CD4-positive, alpha-beta T cell (primary cell): ENCODE data around the gene RRM1. TPM values are rescaled to one million over a fixed set of nuclear protein-coding genes. Genes with fewer than 3 reads are reported as not detected.
A peak's percentile ranks its signal among the peaks of the same experiment; 100 is the strongest.

ENCODE experiments used
- ATAC-seq: fragments of 200-7000 bp; cut with Tn5 transposase; one replicate; pipeline ENCODE4 v1.10.0; 2022; ENCODE audit warnings: mild to moderate bottlenecking; ENCODE audit not compliant: poor library complexity
- CTCF ChIA-PET: fragments of 350-600 bp; sonication (Branson Sonifier 250); formaldehyde crosslinking; loops from one replicate; lab custom pipeline; 2021; ENCODE audit warnings: antibody characterized with exemption, inconsistent platforms; lab: Charles Lee
- POLR2A ChIA-PET: fragments of 350-600 bp; sonication (Branson Sonifier 250); formaldehyde crosslinking; loops from one replicate; lab custom pipeline; 2021; ENCODE audit warnings: antibody characterized with exemption, inconsistent platforms; lab: Charles Lee
- DNase-seq, 14 experiments: peaks; one replicate each; pipeline ENCODE4 v3.0.0-alpha.2; 2013 to 2020; ENCODE audit warnings: mixed read lengths in 2 of 14
- H3K27ac ChIP-seq, 2 donors: one replicate each; pipeline versions ENCODE4 v1.5.1 to v1.7.0; 2013; ENCODE audit warnings: low read length in 2 of 2, low read depth in 1 of 2, mild to moderate bottlenecking in 1 of 2
- H3K27me3 ChIP-seq, 2 experiments: 1 replicate in 1 of 2; 2 replicates in 1 of 2; pipeline versions ENCODE4 v1.6.1 to v1.7.0; 2013; ENCODE audit warnings: low read length in 2 of 2, control low read depth in 1 of 2, mild to moderate bottlenecking in 1 of 2, moderate library complexity in 1 of 2; ENCODE audit not compliant: insufficient read depth in 2 of 2, control insufficient read depth in 1 of 2
- H3K36me3 ChIP-seq: one replicate; pipeline ENCODE4 v1.6.1; 2013; ENCODE audit warnings: low read length, control low read depth; ENCODE audit not compliant: insufficient read depth
- H3K4me1 ChIP-seq: one replicate; pipeline ENCODE4 v1.6.1; 2013; ENCODE audit warnings: low read length, control low read depth; ENCODE audit not compliant: insufficient read depth
- H3K4me3 ChIP-seq: one replicate; pipeline ENCODE4 v1.5.1; 2013; ENCODE audit warnings: mild to moderate bottlenecking, low read length, moderate library complexity
- H3K9me3 ChIP-seq, 2 experiments: 1 replicate in 1 of 2; 2 replicates in 1 of 2; pipeline versions ENCODE4 v1.6.1 to v1.7.0; 2013; ENCODE audit warnings: low read length in 2 of 2, mild to moderate bottlenecking in 2 of 2, control low read depth in 1 of 2, moderate library complexity in 1 of 2; ENCODE audit not compliant: control insufficient read depth in 1 of 2, insufficient read depth in 1 of 2
- H3K27ac Mint-ChIP-seq: one replicate; pipeline ENCODE4 v1.8.0; 2020; ENCODE audit warnings: mixed read lengths
- H3K27me3 Mint-ChIP-seq: one replicate; pipeline ENCODE4 v1.8.0; 2021; ENCODE audit warnings: mixed read lengths
- H3K36me3 Mint-ChIP-seq: one replicate; pipeline ENCODE4 v1.8.0; 2021; ENCODE audit warnings: low read depth, mixed read lengths
- H3K4me1 Mint-ChIP-seq: one replicate; pipeline ENCODE4 v1.8.0; 2021; ENCODE audit warnings: low read depth, mixed read lengths
- H3K4me3 Mint-ChIP-seq: one replicate; pipeline ENCODE4 v1.8.0; 2020; ENCODE audit warnings: mild to moderate bottlenecking, mixed read lengths
- H3K9me3 Mint-ChIP-seq: one replicate; pipeline ENCODE4 v1.8.0; 2020; ENCODE audit warnings: mixed read lengths
- CTCF ChIP-seq: fragments of 200-600 bp; IDR thresholded peaks from one replicate; pipeline ENCODE4 v1.8.0; 2022; ENCODE audit warnings: antibody characterized with exemption, mild to moderate bottlenecking
- intact Hi-C, 2 experiments: fragments of 100-400 bp; cut with DNase I in 1 of 2; cut with micrococcal nuclease in 1 of 2; formaldehyde crosslinking; loops; one replicate each; pipeline versions ENCODE4 v1.15.1 to v1.9.0; 2023 to 2025; cut with DNase I, micrococcal nuclease
- total RNA-seq, 174 experiments: library from RNA in 2 of 174; stranded (reverse) in 2 of 174; gene quantifications; one replicate each; pipeline ENCODE4 v1.2.3 and lab custom pipeline; 2021 to 2026

RRM1 gene
- total RNA-seq, 2 experiments from 2014 or later: 64.7 to 73.1 TPM

GRCh38 chr11:4084406-4085125 lies 10.0 kb upstream of the RRM1 start:
- ATAC-seq: no peak
- Histone ChIP-seq H3K9me3 (no peaks in the 10 kb centered on the region), H3K4me3 (no peak overlapping the region), H3K4me1 (peaks cover 24% of the 10 kb centered on the region), H3K27ac (no peak overlapping the region), H3K27me3 (no peaks in the 10 kb centered on the region), H3K36me3 (peaks cover 75% of the 10 kb centered on the region)
- Mint-ChIP-seq H3K27me3 (no peaks in the 10 kb centered on the region), H3K9me3 (no peaks in the 10 kb centered on the region), H3K4me1 (peaks cover 28% of the 10 kb centered on the region), H3K36me3 (peaks cover 93% of the 10 kb centered on the region), H3K4me3 (no peak overlapping the region), H3K27ac (peak overlapping the region; percentile 56)
- ChIA-PET CTCF (interaction anchor here (1.5 to 2.2 kb wide), 2 partner anchors 12 to 230 kb away, joined by 3 to 8 read pairs; no protein-coding TSS in a partner anchor), POLR2A (interaction anchor here (2.3 kb wide), 1 partner anchor 243 kb away, joined by 6 read pairs; the partner anchor contains the start of gene RHOG)
- intact Hi-C loops: no loop called here
- DNase-seq: no peak
- TF ChIP-seq CTCF: no peak

- Mint-ChIP-seq H3K4me3 (no peak overlapping the region), H3K27me3 (no peaks in the 10 kb centered on the region), H3K27ac (peak overlapping the region; percentile 97), H3K4me1 (peaks cover 38% of the 10 kb centered on the region), H3K36me3 (peaks cover 97% of the 10 kb centered on the region), H3K9me3 (no peaks in the 10 kb centered on the region)
- intact Hi-C loops: no loop called here
- DNase-seq: no peak
- no peak overlapping the region for H3K4me3 ChIP-seq
- H3K9me3 ChIP-seq: no peaks in the 10 kb centered on the region
- no peak for ATAC-seq
- CTCF ChIA-PET: interaction anchor here (2.2 kb wide), 1 partner anchor 13 kb away, joined by 8 read pairs; no protein-coding TSS in a partner anchor
- no peaks in the 10 kb centered on the region for H3K27me3 ChIP-seq
- H3K27ac ChIP-seq: no peak overlapping the region
- H3K4me1 ChIP-seq: peaks cover 34% of the 10 kb centered on the region
- H3K36me3 ChIP-seq: peaks cover 68% of the 10 kb centered on the region
- no peak for TF ChIP-seq CTCF
- POLR2A ChIA-PET: interaction anchor here (2.3 kb wide), 1 partner anchor 244 kb away, joined by 6 read pairs; the partner anchor contains the start of gene RHOG
Measured at GRCh38 chr11:4085575-4085974, 9.0 kb upstream of the RRM1 start.

GRCh38 chr11:4086575-4087353 lies 7.8 kb upstream of the RRM1 start:
- Mint-ChIP-seq H3K27me3 (no peaks in the 10 kb centered on the region), H3K4me3 (no peak overlapping the region), H3K4me1 (peaks cover 49% of the 10 kb centered on the region), H3K36me3 (peaks cover 92% of the 10 kb centered on the region), H3K27ac (peak overlapping the region; percentile 97), H3K9me3 (no peaks in the 10 kb centered on the region)
- Histone ChIP-seq H3K36me3 (peaks cover 58% of the 10 kb centered on the region), H3K9me3 (no peaks in the 10 kb centered on the region), H3K27me3 (no peaks in the 10 kb centered on the region), H3K4me1 (peaks cover 46% of the 10 kb centered on the region), H3K27ac (peak overlapping the region in 1 of 2 donors; percentile 23), H3K4me3 (no peak overlapping the region)
- no peak for TF ChIP-seq CTCF
- ATAC-seq: no peak
- ChIA-PET CTCF (no interaction called here), POLR2A (interaction anchor here (2.3 kb wide), 1 partner anchor 245 kb away, joined by 6 read pairs; the partner anchor contains the start of gene RHOG)
- DNase-seq: peak in 1 of 14 experiments; percentile 32
- intact Hi-C loops: no loop called here
